KG1 (cell line): ENCODE data around the gene RSPO1.
A peak's percentile ranks its signal among the peaks of the same experiment; 100 is the strongest.
"Not testable (repeated sequence)": the region's sequence is repeated elsewhere in the genome, so short reads cannot be mapped to it uniquely, and the experiment has no call there.

ENCODE experiments used
- DNase-seq: peaks from one replicate; lab custom pipeline; 2025; lab: John Stamatoyannopoulos, UW

Gene RSPO1

GRCh38 chr1:37634244-37634991 is at the start of gene RSPO1:
TSS of gene RSPO1 (minus strand) at chr1:37634892. CDS start at chr1:37629661, 5,231 bp downstream.
- no peak for DNase-seq

GRCh38 chr1:37684182-37684581 is 49.5 kb upstream of the RSPO1 start:
- not testable (repeated sequence) for DNase-seq

GRCh38 chr1:37682334-37682987 is 47.8 kb upstream of the RSPO1 start:
- peak; percentile 68 for DNase-seq

GRCh38 chr1:37680933-37681332 is 46.2 kb upstream of the RSPO1 start:
- no peak for DNase-seq

- no peak for DNase-seq
Observed at GRCh38 chr1:37677808-37678207, 43.1 kb upstream of the RSPO1 start.

- DNase-seq, result no peak
Observed at GRCh38 chr1:37677143-37677439, 42.4 kb upstream of the RSPO1 start.

GRCh38 chr1:37676281-37677142 is 41.8 kb upstream of the RSPO1 start:
- DNase-seq, result no peak

- DNase-seq, result no peak
Observed at GRCh38 chr1:37673920-37674319, 39.2 kb upstream of the RSPO1 start.

- no peak for DNase-seq
Observed at GRCh38 chr1:37672136-37672870, 37.6 kb upstream of the RSPO1 start.

- DNase-seq, result no peak
Observed at GRCh38 chr1:37671261-37671660, 36.6 kb upstream of the RSPO1 start.

- no peak for DNase-seq
Observed at GRCh38 chr1:37670133-37670532, 35.4 kb upstream of the RSPO1 start.

- DNase-seq, result no peak
Observed at GRCh38 chr1:37667023-37667671, 32.5 kb upstream of the RSPO1 start.

- DNase-seq, result no peak
Observed at GRCh38 chr1:37666241-37666867, 31.7 kb upstream of the RSPO1 start.

- no peak for DNase-seq
Observed at GRCh38 chr1:37663426-37664000, 28.8 kb upstream of the RSPO1 start.

GRCh38 chr1:37662031-37662755 is 27.5 kb upstream of the RSPO1 start:
- no peak for DNase-seq

GRCh38 chr1:37661401-37661800 is 26.7 kb upstream of the RSPO1 start:
- no peak for DNase-seq

GRCh38 chr1:37660664-37661063 is 26.0 kb upstream of the RSPO1 start:
- DNase-seq, result no peak

- DNase-seq, result no peak
Observed at GRCh38 chr1:37658486-37658885, 23.8 kb upstream of the RSPO1 start.

GRCh38 chr1:37657620-37658412 is 23.1 kb upstream of the RSPO1 start:
- DNase-seq, result no peak
